ENCODE measurements around the gene ITIH6. TPM values are rescaled to one million over a fixed set of nuclear protein-coding genes. Genes with fewer than 3 reads are reported as not detected.
"Not testable (repeated sequence)": the region's sequence is repeated elsewhere in the genome, so short reads cannot be mapped to it uniquely, and the experiment has no call there.

Gene ITIH6
- polyA plus RNA-seq, 1 experiment: not detected

DNA sequence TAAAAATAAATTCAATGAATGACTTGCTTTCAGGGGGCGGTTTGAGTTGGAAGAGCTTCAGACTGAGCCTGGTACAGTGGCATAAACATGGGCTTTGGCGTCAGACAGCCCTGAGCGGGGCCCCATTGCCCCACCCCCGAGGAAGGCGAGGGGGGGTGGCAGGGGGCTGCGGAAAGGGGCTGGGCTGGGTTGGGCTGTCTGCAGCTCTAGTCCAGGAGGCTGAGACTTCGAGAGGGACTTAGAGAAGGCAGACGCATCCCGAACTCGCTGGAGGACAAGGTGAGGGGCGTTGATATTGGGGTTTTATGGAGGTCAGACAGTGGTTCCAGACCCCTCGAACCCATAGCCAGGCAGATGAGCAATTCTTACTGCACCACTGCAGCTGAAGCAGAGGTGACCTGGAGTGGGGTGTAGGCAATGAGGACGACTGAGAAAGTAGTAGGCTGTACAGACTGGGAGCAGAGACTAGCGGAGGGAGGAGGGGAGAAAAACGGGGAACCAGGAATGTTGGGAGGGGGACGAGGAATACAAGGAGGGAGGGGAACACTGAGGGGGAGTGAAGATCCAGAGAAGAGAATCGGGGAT lies 9.6 kb upstream of the ITIH6 start, which contains the start of gene MAGED2:
TSS of gene MAGED2 (plus strand) at position 222 of the 585 bp plus-strand sequence. CDS start 1,587 bp downstream, outside the sequence.
- TF ChIP-seq, protein P1, sequence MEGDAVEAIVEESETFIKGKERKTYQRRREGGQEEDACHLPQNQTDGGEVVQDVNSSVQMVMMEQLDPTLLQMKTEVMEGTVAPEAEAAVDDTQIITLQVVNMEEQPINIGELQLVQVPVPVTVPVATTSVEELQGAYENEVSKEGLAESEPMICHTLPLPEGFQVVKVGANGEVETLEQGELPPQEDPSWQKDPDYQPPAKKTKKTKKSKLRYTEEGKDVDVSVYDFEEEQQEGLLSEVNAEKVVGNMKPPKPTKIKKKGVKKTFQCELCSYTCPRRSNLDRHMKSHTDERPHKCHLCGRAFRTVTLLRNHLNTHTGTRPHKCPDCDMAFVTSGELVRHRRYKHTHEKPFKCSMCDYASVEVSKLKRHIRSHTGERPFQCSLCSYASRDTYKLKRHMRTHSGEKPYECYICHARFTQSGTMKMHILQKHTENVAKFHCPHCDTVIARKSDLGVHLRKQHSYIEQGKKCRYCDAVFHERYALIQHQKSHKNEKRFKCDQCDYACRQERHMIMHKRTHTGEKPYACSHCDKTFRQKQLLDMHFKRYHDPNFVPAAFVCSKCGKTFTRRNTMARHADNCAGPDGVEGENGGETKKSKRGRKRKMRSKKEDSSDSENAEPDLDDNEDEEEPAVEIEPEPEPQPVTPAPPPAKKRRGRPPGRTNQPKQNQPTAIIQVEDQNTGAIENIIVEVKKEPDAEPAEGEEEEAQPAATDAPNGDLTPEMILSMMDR (IDR thresholded peaks at IDR 0.05; ENCODE audit: insufficient read depth, low read depth, low read length): no peak
- ChIA-PET POLR2A (no interaction called here), CTCF (interaction anchor here (1.1 kb wide), 1 partner anchor 388 kb away, joined by 3 read pairs; no protein-coding TSS in a partner anchor)
- H3K27me3 ChIP-seq (ENCODE audit: control insufficient read depth, insufficient read depth, low read length): no peaks in the 10 kb centered on the region
- H3K4me3 ChIP-seq (ENCODE audit: low read depth, low read length): peak within 1 kb of the TSS; percentile 61
- no peak for DNase-seq (ENCODE audit: low read depth)
- peaks cover 10% of the 10 kb centered on the region for H3K36me3 ChIP-seq (ENCODE audit: control insufficient read depth, insufficient read depth, low read length)

DNA sequence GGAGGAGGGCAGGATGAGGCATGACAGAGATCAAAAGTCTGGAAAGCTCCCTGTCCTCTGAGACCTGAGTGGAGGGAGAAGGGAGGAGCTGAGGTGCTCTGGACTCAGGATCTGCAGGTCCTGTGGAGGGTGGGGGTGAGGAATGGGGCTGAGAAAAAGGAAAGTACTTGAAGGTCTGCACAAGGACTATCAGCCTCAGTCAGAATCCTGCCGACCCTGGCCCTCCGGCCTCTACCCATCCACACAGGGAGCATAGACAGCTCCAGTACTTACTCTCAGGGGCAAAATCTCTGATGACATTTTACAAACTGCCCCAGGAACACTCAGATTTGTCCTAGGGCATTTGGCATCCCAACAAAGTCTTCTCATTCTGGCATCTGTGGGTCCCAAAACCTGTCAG lies 991 bp upstream of the ITIH6 start:
- POLR2A ChIA-PET: no interaction called here
- CTCF ChIA-PET: no interaction called here
- H3K27me3 ChIP-seq (ENCODE audit: control insufficient read depth, insufficient read depth, low read length): peaks cover 2% of the 10 kb centered on the region; the same call in 1 of the 2 replicates
- TF ChIP-seq, protein P1 (IDR thresholded peaks at IDR 0.05; ENCODE audit: insufficient read depth, low read depth, low read length): no peak
- no peak for DNase-seq (ENCODE audit: low read depth)
- H3K36me3 ChIP-seq (ENCODE audit: control insufficient read depth, insufficient read depth, low read length): no peaks in the 10 kb centered on the region
- H3K4me3 ChIP-seq (ENCODE audit: low read depth, low read length): no peak overlapping the region

- POLR2A ChIA-PET: interaction anchor here (0.6 kb wide), 1 partner anchor 264 kb away, joined by 5 read pairs; no protein-coding TSS in a partner anchor
- Histone ChIP-seq H3K4me3 (ENCODE audit: low read depth, low read length) (no peak overlapping the region), H3K36me3 (ENCODE audit: control insufficient read depth, insufficient read depth, low read length) (no peaks in the 10 kb centered on the region), H3K27me3 (ENCODE audit: control insufficient read depth, insufficient read depth, low read length) (peaks cover 2% of the 10 kb centered on the region; the same call in 1 of the 2 replicates)
- TF ChIP-seq, protein P1 (IDR thresholded peaks at IDR 0.05; ENCODE audit: insufficient read depth, low read depth, low read length): no peak
- CTCF ChIA-PET: no interaction called here
- no peak for DNase-seq (ENCODE audit: low read depth)
These were observed 3.3 kb downstream of the ITIH6 start for GRCh38 chrX:54794795-54795194.

DNA sequence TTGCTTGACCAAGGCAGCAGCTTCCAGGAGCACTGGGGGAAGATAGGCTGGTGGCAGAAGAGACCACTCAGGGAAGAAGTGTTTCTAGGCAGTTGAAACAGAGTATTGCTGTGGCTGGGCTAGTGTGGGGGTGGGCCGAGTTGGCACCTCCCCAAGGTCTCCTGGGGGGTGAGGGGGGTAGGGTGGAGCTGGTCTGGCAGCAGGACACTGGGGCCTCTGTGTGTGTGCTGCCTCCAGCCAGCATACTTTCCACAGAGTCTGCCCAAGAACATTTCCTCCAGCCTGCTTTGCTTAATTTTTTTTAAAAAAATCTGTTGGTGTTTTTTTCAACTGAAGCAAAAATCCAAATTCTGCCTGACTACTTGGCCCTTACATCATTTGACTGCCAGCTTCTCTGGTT lies 4.0 kb downstream of the ITIH6 start:
- Histone ChIP-seq H3K4me3 (ENCODE audit: low read depth, low read length) (no peak overlapping the region), H3K36me3 (ENCODE audit: control insufficient read depth, insufficient read depth, low read length) (no peaks in the 10 kb centered on the region), H3K27me3 (ENCODE audit: control insufficient read depth, insufficient read depth, low read length) (peaks cover 2% of the 10 kb centered on the region; the same call in 1 of the 2 replicates)
- DNase-seq (ENCODE audit: low read depth): no peak
- CTCF ChIA-PET: no interaction called here
- TF ChIP-seq, protein P1 (IDR thresholded peaks at IDR 0.05; ENCODE audit: insufficient read depth, low read depth, low read length): no peak
- POLR2A ChIA-PET: interaction anchor here (0.6 kb wide), 1 partner anchor 263 kb away, joined by 5 read pairs; no protein-coding TSS in a partner anchor

- H3K4me3 ChIP-seq (ENCODE audit: low read depth, low read length); CTCF ChIA-PET; POLR2A ChIA-PET; DNase-seq (ENCODE audit: low read depth); H3K36me3 ChIP-seq (ENCODE audit: control insufficient read depth, insufficient read depth, low read length); H3K27me3 ChIP-seq (ENCODE audit: control insufficient read depth, insufficient read depth, low read length): not testable (repeated sequence)
These were observed 8.7 kb downstream of the ITIH6 start for GRCh38 chrX:54789405-54789804.
